ENCODE data around the gene ZNF346. TPM values are rescaled to one million over a fixed set of nuclear protein-coding genes. Genes with fewer than 3 reads are reported as not detected.

The ZNF346 gene
- total RNA-seq, 4 donors from 2014 or later, result 13.9 to 29.0 (median 15.8) TPM

DNA sequence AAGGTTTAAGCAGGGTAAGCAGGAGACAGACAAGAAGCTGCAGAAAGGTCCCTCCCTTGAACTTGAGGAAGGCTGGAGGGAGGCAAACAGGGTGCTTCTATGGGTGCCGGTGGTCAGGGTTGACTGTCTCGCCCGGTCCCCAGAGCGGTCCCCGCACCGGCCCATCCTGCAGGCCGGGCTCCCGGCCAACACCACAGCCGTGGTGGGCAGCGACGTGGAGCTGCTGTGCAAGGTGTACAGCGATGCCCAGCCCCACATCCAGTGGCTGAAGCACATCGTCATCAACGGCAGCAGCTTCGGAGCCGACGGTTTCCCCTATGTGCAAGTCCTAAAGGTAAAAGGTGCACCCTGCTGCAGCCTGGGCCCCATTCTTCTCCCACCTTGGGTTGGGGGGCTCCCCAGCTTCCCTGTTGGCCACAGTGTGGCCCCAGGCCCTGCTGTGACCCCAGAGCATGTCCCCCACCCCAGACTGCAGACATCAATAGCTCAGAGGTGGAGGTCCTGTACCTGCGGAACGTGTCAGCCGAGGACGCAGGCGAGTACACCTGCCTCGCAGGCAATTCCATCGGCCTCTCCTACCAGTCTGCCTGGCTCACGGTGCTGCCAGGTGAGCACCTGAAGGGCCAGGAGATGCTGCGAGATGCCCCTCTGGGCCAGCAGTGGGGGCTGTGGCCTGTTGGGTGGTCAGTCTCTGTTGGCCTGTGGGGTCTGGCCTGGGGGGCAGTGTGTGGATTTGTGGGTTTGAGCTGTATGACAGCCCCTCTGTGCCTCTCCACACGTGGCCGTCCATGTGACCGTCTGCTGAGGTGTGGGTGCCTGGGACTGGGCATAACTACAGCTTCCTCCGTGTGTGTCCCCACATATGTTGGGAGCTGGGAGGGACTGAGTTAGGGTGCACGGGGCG, 69.9 kb downstream of the ZNF346 start:
- 73% methylated on average over 10 of the region's 32 CpGs for WGBS
- TF ChIP-seq EP300 (IDR thresholded peaks at IDR 0.05), result no peak
- TF ChIP-seq POLR2AphosphoS5 (IDR thresholded peaks at IDR 0.05), result no peak
- TF ChIP-seq POLR2A (IDR thresholded peaks at IDR 0.05), result no peak
- TF ChIP-seq, protein P1, sequence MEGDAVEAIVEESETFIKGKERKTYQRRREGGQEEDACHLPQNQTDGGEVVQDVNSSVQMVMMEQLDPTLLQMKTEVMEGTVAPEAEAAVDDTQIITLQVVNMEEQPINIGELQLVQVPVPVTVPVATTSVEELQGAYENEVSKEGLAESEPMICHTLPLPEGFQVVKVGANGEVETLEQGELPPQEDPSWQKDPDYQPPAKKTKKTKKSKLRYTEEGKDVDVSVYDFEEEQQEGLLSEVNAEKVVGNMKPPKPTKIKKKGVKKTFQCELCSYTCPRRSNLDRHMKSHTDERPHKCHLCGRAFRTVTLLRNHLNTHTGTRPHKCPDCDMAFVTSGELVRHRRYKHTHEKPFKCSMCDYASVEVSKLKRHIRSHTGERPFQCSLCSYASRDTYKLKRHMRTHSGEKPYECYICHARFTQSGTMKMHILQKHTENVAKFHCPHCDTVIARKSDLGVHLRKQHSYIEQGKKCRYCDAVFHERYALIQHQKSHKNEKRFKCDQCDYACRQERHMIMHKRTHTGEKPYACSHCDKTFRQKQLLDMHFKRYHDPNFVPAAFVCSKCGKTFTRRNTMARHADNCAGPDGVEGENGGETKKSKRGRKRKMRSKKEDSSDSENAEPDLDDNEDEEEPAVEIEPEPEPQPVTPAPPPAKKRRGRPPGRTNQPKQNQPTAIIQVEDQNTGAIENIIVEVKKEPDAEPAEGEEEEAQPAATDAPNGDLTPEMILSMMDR (IDR thresholded peaks at IDR 0.05), result no peak
- Histone ChIP-seq H3K27me3 (no peaks in the 10 kb centered on the region), H3K4me1 (peaks cover 8% of the 10 kb centered on the region), H3K27ac (no peak overlapping the region), H3K4me3 (no peak overlapping the region), H3K36me3 (no peaks in the 10 kb centered on the region), H3K9me3 (no peaks in the 10 kb centered on the region)
- no peak for DNase-seq (ENCODE audit: low spot score in 2 of 2)

DNA sequence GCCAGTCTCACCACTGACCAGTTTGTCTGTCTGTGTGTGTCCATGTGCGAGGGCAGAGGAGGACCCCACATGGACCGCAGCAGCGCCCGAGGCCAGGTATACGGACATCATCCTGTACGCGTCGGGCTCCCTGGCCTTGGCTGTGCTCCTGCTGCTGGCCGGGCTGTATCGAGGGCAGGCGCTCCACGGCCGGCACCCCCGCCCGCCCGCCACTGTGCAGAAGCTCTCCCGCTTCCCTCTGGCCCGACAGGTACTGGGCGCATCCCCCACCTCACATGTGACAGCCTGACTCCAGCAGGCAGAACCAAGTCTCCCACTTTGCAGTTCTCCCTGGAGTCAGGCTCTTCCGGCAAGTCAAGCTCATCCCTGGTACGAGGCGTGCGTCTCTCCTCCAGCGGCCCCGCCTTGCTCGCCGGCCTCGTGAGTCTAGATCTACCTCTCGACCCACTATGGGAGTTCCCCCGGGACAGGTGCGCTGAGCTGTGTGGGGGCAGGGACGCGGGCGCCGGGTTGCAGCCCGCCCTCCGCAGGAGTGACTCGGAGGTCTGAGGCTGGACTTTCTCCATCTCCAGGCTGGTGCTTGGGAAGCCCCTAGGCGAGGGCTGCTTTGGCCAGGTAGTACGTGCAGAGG, 70.7 kb downstream of the ZNF346 start:
- whole genome bisulfite sequencing, result 91% methylated on average over 22 of the region's 40 CpGs
- Histone ChIP-seq H3K27ac (no peak overlapping the region), H3K4me1 (peaks cover 5% of the 10 kb centered on the region), H3K36me3 (no peaks in the 10 kb centered on the region), H3K4me3 (no peak overlapping the region), H3K9me3 (no peaks in the 10 kb centered on the region), H3K27me3 (no peaks in the 10 kb centered on the region)
- DNase-seq (ENCODE audit: low spot score in 2 of 2), result no peak
- TF ChIP-seq EP300 (IDR thresholded peaks at IDR 0.05), result no peak
- no peak for TF ChIP-seq POLR2A (IDR thresholded peaks at IDR 0.05)
- TF ChIP-seq, protein P1 (IDR thresholded peaks at IDR 0.05), result no peak
- no peak for TF ChIP-seq POLR2AphosphoS5 (IDR thresholded peaks at IDR 0.05)

DNA sequence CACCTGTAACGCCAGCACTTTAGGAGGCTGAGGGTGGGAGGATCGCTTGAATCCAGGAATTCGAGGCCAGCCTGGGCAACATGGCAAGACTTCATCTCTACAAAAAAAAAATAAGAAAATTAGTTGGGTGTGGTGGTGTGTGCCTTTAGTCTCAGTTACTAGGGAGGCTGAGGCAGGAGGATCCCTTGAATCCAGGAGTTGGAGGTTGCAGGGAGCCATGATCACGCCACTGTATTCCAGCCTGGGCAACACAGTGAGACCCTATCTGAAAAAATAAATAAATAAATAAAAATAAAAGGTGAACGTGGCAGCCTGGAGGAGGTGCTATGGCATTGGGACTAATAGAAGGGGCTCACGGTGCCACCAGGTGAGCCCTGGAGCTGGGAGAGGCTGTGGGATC, 71.3 kb downstream of the ZNF346 start:
- no peak overlapping the region for H3K4me3 ChIP-seq
- 98% methylated on average over 6 of the region's 6 CpGs for WGBS
- peaks cover 5% of the 10 kb centered on the region for H3K4me1 ChIP-seq
- no peak for DNase-seq (ENCODE audit: low spot score in 2 of 2)
- TF ChIP-seq, protein P1 (IDR thresholded peaks at IDR 0.05), result no peak
- TF ChIP-seq POLR2A (IDR thresholded peaks at IDR 0.05) (no peak), POLR2AphosphoS5 (IDR thresholded peaks at IDR 0.05) (no peak), EP300 (IDR thresholded peaks at IDR 0.05) (no peak)
- no peaks in the 10 kb centered on the region for H3K36me3 ChIP-seq
- H3K27ac ChIP-seq, result no peak overlapping the region
- no peaks in the 10 kb centered on the region for H3K9me3 ChIP-seq
- no peaks in the 10 kb centered on the region for H3K27me3 ChIP-seq

DNA sequence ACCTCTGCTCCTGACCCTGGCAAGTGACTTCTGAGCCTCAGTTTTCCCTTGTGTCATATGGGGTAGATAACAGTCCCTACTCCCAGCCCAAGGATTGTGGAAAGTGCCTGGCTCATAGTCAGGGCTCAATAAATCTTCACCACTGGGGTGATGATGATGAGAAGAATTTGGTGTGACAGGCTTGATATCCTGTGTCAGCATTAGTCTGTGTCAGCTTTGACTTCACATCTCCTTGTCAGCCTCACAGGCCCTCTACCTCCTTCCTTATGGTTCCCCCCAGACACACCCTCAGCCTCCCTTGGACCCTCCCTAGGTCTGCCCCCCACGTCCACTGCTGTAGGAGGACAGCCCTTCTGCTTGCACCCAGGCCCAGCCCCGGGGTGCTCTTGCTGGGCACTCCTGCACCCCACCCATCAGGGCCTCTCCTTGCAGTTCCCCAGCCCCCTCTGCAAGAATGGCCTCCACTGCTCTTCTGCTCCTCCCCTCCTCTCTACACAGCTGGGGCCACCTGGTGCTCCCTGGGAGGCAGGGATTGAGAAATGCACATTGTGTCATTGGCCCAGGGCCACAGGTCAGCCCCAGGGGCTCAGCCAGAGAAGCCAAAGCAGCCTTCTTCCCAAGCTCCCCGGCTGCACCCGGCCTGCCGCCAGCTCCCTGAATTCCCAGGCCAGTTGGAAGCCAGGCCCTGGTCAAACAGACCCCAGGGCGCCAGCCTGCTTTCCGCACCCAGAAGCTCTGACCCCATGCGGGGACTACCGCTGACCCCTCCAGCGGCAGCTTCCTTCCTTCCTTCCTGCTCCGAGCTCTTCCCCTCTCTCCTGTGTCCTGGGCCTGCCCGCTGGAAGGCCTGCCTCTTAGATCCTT, 72.0 kb downstream of the ZNF346 start:
- no peak for DNase-seq (ENCODE audit: low spot score in 2 of 2)
- WGBS, result 58% methylated on average over 10 of the region's 12 CpGs
- TF ChIP-seq POLR2AphosphoS5 (IDR thresholded peaks at IDR 0.05) (no peak), POLR2A (IDR thresholded peaks at IDR 0.05) (no peak), EP300 (IDR thresholded peaks at IDR 0.05) (no peak)
- TF ChIP-seq, protein P1 (IDR thresholded peaks at IDR 0.05), result no peak
- Histone ChIP-seq H3K27me3 (no peaks in the 10 kb centered on the region), H3K27ac (no peak overlapping the region), H3K4me1 (peaks cover 3% of the 10 kb centered on the region), H3K4me3 (no peak overlapping the region), H3K36me3 (no peaks in the 10 kb centered on the region), H3K9me3 (no peaks in the 10 kb centered on the region)

Data from suprapubic skin (tissue), 4 donors.